ENCODE results near the gene EBI3.
"Not testable (repeated sequence)": the region's sequence is repeated elsewhere in the genome, so short reads cannot be mapped to it uniquely, and the experiment has no call there.

The EBI3 gene

GRCh38 chr19:4229179-4229931 is at the start of gene EBI3:
EBI3 (plus strand) TSS chr19:4229523; CDS start chr19:4229551, 28 bp downstream.
- DNase-seq (ENCODE audit: low spot score): peak; percentile 47

GRCh38 chr19:4181053-4181508 is 48.2 kb upstream of the EBI3 start:
- no peak for DNase-seq (ENCODE audit: low spot score)

DNA sequence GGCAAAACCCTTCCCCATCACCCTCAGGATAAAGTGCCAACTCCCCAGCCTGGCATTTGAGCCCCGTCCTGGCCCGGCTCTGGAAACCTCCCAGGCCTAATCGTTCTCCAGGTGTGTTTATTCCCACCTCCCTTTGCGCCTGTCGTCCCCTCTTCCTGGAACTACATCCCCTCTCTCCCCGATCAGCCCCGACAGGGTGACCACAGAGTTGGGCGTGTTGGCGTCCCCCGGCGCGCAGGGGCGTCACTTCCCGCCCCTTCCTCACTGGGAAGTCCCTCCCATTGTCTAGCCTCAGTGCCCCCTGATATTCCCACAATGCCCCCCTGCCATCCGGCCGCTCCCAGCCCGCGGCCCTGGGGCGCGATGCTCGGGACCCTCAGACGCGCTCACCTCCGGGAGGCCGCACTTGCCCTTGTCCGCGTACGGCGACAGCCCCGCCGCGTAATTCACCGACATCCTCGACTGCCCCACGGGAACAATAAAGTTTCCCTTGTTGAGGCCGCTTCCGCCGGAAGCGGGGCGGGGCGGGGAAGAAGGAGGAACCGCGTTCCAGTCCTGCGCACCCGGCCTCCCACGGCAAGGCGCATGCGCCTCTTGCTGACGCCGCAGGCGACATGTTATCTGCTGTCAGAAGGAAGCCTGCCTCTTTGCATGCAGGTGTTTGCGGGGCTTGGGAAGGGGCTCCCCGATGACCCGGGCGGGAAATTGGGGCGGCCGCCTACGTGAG is 47.1 kb upstream of the EBI3 start, which contains the start of the genes ANKRD24 and SIRT6:
TSS of gene ANKRD24 (plus strand) at position 606 of the 727 bp plus-strand sequence. CDS start 3,737 bp downstream, outside the sequence.
TSS of gene SIRT6 (minus strand) at position 480 of the 727 bp plus-strand sequence. CDS start at position 456, 24 bp downstream.
- DNase-seq (ENCODE audit: low spot score): peak; percentile 100

- DNase-seq (ENCODE audit: low spot score): no peak
Measured at GRCh38 chr19:4183967-4184717, 45.2 kb upstream of the EBI3 start.

DNA sequence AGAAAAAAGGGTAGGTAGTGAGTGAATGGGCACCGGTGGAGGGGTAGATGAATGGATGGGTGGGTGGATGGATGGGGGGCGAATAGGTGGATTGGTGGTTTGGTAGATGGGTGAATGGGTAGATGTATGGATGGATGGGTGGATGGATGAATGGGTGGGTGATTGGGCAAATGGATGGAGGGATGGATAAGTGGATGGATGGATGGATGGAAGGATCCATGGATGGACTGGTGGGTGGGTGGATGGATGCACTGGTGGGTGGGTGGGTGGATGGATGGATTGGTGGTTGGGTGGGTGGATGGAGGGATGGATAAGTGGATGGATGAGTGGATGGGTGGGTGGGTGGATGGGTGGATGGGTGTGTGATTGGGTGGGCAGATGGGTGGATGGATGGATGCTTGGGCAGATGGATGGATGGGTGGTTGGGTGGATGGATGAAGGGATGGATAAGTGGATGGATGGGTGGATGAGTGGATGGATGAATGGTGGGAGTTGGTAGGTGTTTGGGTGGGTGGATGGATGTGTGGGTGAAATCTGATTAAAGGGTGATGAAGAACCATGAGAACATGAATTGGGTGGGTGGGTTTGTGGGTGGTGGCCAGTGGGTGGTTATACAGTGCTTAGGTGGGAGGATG is 44.5 kb upstream of the EBI3 start:
- DNase-seq (ENCODE audit: low spot score): no peak

DNA sequence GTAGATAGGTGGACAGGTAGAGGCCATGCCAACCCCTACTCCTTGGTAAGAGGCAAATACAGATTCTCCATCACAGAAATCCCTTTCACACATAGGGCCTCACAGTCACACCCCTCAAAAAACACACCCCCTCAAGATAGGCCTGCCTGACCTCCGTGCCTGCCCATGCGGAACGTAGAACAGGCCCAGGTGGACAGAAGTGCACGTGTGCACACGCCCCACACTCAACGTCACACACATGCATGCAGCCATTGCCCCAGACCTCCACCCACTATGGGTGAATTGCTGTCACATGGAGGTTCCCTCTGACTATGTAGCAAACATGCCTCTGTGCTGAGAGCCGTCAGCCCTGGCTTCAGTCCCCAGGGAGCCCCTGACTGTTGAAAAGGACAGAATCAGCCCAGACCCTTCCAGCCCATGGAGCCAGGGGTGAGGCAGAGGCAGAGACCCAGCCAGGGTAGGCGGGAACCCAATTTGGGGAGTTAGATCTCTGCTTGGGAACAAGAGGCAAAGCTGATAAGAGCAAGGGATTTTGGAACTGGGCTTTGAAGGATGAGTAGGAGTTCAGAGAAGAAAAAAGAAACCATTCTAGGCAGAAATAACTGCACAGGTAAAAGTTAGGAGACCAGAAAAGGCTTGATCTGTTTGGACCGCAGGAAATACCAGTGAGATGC is 43.8 kb upstream of the EBI3 start:
- no peak for DNase-seq (ENCODE audit: low spot score)

DNA sequence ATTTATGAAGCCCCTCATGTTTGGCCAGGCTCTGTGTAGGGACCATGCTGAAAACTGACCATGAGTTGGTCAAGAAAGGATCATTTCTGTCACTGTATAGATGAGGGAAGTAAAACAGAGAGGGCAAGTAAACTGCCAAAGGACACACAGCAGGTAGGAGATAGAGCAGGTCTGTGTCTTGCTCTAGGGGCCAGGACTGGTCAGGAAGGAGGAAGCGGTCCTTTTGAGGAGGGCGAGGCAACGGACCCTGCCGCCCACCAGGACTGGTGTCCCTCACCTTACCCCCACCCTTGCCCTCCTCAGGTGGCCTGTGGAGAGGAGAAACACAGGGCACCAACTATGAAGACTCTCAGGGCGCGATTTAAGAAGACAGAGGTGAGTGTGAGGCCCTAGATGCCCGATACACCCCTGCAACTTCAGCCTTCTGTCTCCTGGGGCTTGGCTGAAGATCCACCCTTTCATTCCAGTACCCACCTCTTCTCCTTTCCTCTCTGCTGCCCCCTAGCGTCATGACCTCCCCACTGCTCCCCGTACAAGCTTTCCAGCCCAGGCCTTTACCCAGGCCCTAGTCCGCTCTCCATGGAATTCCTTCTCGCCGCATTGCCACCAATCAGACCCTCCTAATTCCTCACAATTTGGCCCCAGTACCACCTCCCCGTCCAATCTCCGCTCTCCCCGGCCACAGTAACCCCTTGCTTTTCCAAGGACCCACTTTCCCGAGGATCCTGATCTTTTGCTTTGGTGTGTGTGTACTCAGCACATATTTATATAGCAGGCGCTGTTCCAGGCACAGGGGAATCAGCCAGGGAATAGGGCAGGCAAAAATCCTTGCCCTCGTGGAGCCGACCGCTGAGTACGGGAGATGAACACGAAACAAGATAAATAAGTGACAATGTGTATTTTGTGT is 43.0 kb upstream of the EBI3 start:
- DNase-seq (ENCODE audit: low spot score): peak; percentile 82

DNA sequence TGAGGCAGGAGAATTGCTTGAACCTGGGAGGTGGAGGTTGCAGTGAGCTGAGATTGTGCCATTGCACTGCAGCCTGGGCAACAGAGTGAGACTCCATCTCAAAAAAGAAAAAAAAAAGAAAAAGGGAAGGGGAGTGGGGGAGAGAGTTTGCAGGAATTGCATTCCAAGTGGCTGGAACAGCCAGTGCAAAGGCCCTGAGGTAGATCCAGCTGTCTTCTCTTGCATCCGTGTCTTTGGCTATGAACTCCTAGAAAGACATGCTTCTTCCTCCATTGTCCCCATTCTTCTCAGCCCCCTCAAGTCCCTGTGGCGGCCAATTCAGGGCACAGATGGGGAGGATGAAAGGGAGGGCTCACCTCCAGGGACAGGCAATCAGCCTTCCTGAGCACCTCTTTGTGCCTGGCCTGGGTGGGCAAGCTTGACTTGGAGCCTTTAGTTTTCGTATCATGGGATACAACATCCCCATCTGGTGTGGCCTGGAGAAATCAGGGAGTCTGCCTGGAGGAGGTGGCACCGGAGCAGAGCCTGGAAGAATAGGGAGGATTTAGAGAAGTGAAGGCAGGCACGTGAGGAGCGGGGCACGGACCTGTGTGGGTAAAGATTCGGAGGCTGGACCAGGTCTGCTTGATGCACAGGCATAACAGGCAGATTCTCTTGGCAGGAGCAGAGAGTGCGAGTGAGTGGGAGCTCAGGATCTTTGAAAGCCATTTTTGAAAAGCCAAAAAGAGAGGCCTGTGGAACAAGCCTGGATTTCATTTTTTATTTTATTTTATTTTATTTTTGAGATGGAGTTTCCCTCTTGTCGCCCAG is 41.8 kb upstream of the EBI3 start:
- no peak for DNase-seq (ENCODE audit: low spot score)

- DNase-seq (ENCODE audit: low spot score): no peak
Measured at GRCh38 chr19:4189641-4190040, 39.7 kb upstream of the EBI3 start.

DNA sequence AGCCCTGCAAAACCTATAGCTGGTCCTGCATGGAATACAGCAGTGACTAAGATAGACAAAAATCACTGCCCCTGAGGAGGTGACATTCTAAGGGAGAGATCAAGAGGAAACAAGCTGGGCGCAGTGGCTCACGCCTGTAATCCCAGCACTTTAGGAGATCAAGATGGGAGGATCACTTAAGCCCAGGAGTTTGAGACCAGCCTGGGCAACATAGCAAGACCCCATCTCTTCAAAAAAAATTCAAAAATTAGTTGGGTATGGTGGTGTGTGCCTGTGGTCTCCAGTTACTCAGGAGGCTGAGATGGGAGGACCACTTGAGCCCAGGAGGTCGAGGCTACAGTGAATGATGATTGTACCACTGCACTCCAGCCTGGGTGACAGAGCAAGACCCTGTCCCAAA is 36.8 kb upstream of the EBI3 start:
- DNase-seq (ENCODE audit: low spot score): not testable (repeated sequence)

GRCh38 chr19:4194353-4194752 is 35.0 kb upstream of the EBI3 start:
- DNase-seq (ENCODE audit: low spot score): no peak

GRCh38 chr19:4196009-4196408 is 33.3 kb upstream of the EBI3 start:
- no peak for DNase-seq (ENCODE audit: low spot score)

GRCh38 chr19:4196587-4197148 is 32.7 kb upstream of the EBI3 start:
- no peak for DNase-seq (ENCODE audit: low spot score)

GRCh38 chr19:4197228-4197624 is 32.1 kb upstream of the EBI3 start:
- no peak for DNase-seq (ENCODE audit: low spot score)

DNA sequence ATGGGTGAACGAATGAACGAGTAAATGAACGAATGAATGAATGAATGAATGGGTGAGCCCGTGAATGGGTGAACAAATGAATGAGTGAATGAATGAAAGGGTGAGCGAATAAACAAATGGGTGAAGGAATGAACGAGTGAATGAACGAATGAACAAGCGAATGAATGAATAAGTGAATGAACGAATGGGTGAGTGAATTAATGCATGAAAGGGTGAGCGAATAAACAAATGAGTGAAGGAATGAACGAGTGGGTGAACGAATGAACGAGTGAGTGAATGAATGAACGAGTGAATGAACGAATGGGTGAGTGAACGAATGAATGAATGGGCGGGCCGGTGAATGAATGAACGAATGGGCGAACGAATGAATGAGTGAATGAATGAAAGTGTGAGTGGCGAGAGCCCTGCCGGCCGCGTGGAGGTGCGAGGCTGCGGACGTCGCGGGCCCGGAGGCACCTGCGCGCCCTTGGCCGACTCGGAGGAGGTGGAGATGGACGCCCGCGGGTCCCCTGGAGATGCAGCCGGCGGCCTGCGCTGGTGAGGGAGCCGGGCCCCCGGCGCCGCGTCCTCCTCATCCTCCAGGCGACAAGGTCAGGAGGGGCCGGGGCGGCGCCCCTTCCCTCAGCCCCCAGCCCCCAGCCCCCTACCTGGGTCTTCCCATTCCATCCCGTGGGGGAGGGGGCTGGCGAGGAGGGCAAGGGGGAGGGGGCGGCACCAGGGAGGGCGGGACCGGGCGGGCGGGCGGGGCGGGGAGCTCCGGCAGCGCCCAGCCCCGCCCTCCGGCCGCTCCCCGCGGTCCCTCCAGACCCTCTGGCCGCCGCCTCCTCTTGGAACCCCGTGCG is 31.5 kb upstream of the EBI3 start:
- no peak for DNase-seq (ENCODE audit: low spot score)

GRCh38 chr19:4198467-4199126 is 30.7 kb upstream of the EBI3 start:
- no peak for DNase-seq (ENCODE audit: low spot score)

DNA sequence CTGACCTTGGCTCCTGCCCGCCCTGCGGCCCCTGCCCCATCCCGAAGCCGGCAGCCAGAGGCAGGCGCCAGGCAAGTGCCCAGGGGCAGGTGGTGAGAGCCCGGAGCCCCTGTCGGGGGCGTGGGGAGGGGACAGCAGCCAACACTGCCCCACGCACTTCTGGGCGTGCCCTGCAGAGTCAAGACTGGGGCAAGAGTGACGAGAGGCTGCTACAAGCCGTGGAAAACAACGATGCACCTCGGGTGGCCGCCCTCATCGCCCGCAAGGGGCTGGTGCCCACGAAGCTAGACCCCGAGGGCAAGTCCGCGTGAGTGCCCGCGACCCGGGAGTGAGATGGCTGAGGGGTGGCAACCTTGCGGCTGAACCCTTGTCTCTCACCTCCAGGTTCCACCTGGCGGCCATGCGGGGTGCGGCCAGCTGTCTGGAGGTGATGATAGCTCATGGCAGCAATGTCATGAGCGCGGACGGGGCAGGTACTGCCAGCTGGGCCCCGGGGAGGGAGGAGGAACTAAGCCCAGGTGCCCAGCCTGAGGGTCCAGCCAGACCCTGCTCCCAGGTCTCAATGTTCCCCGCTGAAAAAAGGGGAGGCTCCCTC is 29.5 kb upstream of the EBI3 start:
- no peak for DNase-seq (ENCODE audit: low spot score)
